Measurements from ENCODE around the gene FCHSD2. TPM values are rescaled to one million over a fixed set of nuclear protein-coding genes. Genes with fewer than 3 reads are reported as not detected.
A peak's percentile ranks its signal among the peaks of the same experiment; 100 is the strongest.

Gene FCHSD2
- total and polyA plus RNA-seq, 9 donors = 18.6 to 68.5 (median 53.8) TPM

DNA sequence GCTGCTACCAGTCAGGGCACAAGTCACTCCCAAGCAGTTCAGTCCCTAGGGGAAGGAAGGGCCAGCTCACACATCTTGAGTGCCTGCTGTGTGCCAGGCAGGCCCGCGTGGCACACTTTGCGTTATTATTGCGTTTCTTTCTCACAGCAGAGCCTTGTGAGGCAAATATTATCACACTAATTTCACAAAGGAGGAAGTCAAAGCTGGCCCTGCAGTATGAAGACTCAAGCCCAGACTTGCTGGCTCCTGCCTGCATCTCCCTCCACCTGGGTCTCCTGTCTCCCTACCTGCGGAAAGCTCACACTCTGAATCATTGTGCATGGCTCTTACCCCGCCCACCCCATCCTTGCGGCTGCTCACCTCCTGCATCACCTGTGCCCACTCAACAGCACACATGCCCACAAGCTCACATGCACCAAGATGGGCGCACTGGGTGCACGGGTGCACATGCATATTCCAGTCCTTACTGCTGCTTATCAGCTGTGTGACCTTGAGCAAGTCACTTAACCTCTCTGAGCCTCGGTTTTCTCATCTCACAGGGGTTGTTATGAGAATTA lies 44.3 kb upstream of the FCHSD2 start:
- Histone ChIP-seq H3K27ac (no peak overlapping the region), H3K27me3 (no peaks in the 10 kb centered on the region), H3K9me3 (no peaks in the 10 kb centered on the region), H3K36me3 (no peaks in the 10 kb centered on the region), H3K4me1 (ENCODE audit: insufficient read depth) (peaks cover 14% of the 10 kb centered on the region), H3K4me3 (no peak overlapping the region)
- no peak for TF ChIP-seq EP300 (IDR thresholded peaks at IDR 0.05)
- TF ChIP-seq, protein P1, sequence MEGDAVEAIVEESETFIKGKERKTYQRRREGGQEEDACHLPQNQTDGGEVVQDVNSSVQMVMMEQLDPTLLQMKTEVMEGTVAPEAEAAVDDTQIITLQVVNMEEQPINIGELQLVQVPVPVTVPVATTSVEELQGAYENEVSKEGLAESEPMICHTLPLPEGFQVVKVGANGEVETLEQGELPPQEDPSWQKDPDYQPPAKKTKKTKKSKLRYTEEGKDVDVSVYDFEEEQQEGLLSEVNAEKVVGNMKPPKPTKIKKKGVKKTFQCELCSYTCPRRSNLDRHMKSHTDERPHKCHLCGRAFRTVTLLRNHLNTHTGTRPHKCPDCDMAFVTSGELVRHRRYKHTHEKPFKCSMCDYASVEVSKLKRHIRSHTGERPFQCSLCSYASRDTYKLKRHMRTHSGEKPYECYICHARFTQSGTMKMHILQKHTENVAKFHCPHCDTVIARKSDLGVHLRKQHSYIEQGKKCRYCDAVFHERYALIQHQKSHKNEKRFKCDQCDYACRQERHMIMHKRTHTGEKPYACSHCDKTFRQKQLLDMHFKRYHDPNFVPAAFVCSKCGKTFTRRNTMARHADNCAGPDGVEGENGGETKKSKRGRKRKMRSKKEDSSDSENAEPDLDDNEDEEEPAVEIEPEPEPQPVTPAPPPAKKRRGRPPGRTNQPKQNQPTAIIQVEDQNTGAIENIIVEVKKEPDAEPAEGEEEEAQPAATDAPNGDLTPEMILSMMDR (IDR thresholded peaks at IDR 0.05) = no peak
- TF ChIP-seq POLR2A (IDR thresholded peaks at IDR 0.05) = no peak
- peak in 1 of 5 donors; percentile 15 for DNase-seq
- intact Hi-C loops (cut with DNase I) = loop anchor here in 3 of 4 donors (5.0 to 10.0 kb wide), 3 partner anchors 51 to 98 kb away; no protein-coding TSS in a partner anchor
- WGBS, 3 donors = 79 to 82% (median 82%) methylated on average over 10 of the region's 10 CpGs

DNA sequence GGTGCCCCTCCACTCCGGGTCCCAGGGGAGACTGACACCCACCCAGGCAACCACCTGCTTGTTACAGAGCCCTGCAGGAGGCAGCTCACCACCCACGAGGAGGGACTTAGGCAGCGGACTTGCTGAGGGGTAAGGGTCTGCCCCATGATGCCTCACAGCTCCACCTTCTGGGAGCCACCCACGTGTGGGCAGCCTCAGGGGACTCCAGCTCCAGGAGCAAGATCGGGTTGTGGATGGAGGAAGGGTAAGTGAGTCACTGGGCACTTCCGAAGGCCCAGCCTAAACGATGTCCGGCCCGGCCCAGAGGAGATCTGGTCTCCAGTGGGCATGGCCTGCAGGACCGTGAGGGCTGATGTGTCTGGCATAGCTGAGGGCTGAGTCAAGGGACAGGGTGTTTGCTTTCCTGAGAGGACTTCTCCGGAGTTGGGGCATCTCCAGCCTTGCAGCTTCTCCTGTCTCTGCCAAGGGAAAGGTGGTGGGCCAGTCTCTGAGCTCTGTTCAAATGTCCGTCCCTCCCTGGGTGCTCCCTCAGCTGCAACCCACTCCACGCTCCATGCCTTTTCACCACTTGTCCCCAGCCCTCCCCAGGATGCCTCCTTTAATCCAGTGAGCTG lies 43.7 kb upstream of the FCHSD2 start:
- WGBS, 3 donors = 68 to 77% (median 73%) methylated on average over 13 of the region's 13 CpGs
- Histone ChIP-seq H3K36me3 (no peaks in the 10 kb centered on the region), H3K9me3 (no peaks in the 10 kb centered on the region), H3K27ac (no peak overlapping the region), H3K4me3 (no peak overlapping the region), H3K4me1 (ENCODE audit: insufficient read depth) (peaks cover 14% of the 10 kb centered on the region), H3K27me3 (no peaks in the 10 kb centered on the region)
- peak in 1 of 5 donors; percentile 35 for DNase-seq
- intact Hi-C loops (cut with DNase I) = loop anchor here in 3 of 4 donors (5.0 to 10.0 kb wide), 3 partner anchors 52 to 99 kb away; no protein-coding TSS in a partner anchor
- TF ChIP-seq EP300 (IDR thresholded peaks at IDR 0.05) (no peak), POLR2A (IDR thresholded peaks at IDR 0.05) (no peak)
- TF ChIP-seq, protein P1 (IDR thresholded peaks at IDR 0.05) = no peak

DNA sequence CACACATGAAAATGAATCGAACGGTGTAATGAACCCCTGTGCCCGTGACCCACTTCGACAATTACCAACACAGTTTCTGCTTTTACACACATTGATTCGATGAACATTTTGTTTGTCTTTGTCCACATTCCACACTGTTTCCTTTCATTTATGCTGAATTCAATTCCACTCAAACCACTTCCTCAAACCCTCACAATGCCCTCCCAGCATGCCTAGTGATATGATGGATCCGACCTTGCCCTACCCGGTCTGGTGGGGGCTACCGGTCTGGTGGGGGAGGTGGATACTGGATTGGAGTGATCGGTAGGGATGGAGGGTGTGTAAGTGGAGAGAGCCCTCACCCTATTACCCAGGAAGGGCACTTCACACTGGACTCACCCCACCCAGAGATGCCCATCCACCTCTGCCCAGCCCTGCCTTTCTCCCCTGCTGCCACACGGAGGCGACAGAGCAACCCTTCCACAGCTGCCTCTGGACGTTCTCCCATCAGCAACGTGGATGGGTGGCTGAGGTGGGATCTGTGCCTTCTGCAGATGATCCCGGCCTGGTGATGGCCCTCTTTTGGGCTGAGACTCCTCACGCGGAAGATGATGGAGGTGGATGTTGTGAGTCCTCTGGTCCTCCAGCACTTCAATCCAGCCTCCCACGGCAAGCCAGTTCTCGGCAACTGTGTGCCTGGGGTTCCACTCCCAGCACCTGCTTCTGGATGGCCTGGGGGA lies 43.0 kb upstream of the FCHSD2 start:
- no peaks in the 10 kb centered on the region for H3K27me3 ChIP-seq
- DNase-seq = peak in 1 of 5 donors; percentile 69

DNA sequence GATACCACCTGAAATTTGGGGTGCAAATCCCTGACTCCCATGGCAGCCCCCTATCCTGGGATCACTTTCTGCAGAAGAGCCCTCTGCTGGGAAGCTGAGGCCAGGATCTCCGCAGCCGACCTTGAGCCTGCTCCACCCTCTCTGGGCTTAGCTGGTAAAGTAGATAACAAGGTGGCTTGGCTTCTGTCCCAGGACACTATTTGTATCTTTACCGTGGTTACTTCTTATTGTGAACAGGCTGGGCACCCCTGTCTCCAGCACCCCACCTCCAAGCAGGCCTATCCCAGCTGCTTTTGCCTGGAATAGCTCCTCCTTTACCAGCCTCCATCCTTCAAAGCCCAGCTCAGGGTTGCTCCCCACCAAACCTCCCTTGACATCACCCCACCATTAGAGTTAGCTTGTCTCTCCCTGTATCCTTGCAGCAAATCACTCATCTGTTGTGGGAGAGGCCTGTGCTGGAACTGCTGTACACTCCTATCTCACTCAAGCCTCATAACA lies 40.8 kb upstream of the FCHSD2 start:
- peak overlapping the region in 1 of 2 donors; percentile 66 for H3K27ac ChIP-seq
- H3K4me3 ChIP-seq = no peak overlapping the region
- 16 to 35% (median 24%) methylated on average over 3 of the region's 3 CpGs for WGBS, 3 donors
- intact Hi-C loops (cut with DNase I) = loop anchor here in 1 of 4 donors (10.0 kb wide), 1 partner anchor 102 kb away; no protein-coding TSS in a partner anchor
- TF ChIP-seq, protein P1 (IDR thresholded peaks at IDR 0.05) = no peak
- no peak for TF ChIP-seq POLR2A (IDR thresholded peaks at IDR 0.05)
- no peak for TF ChIP-seq EP300 (IDR thresholded peaks at IDR 0.05)
- H3K27me3 ChIP-seq = no peaks in the 10 kb centered on the region
- H3K36me3 ChIP-seq = no peaks in the 10 kb centered on the region
- no peaks in the 10 kb centered on the region for H3K9me3 ChIP-seq
- H3K4me1 ChIP-seq (ENCODE audit: insufficient read depth) = peaks cover 14% of the 10 kb centered on the region
- DNase-seq = peak in 4 of 5 donors; percentile 39 to 64 (median 50)

More for the DNA sequence above, 43.0 kb upstream of the FCHSD2 start:
- H3K36me3 ChIP-seq = no peaks in the 10 kb centered on the region
- H3K27ac ChIP-seq = no peak overlapping the region
- H3K4me3 ChIP-seq = no peak overlapping the region
- intact Hi-C loops (cut with DNase I) = loop anchor here in 3 of 4 donors (5.0 to 10.0 kb wide), 3 partner anchors 52 to 100 kb away; no protein-coding TSS in a partner anchor
- TF ChIP-seq, protein P1 (IDR thresholded peaks at IDR 0.05) = peak; percentile 17 to 42 (median 24)
- TF ChIP-seq POLR2A (IDR thresholded peaks at IDR 0.05) = no peak
- peaks cover 14% of the 10 kb centered on the region for H3K4me1 ChIP-seq (ENCODE audit: insufficient read depth)
- WGBS, 3 donors = 41 to 52% (median 43%) methylated on average over 16 to 18 of the region's 18 CpGs
- no peaks in the 10 kb centered on the region for H3K9me3 ChIP-seq
